ENCODE data around the gene SLC16A10.
A peak's percentile ranks its signal among the peaks of the same experiment; 100 is the strongest.
"Not testable (repeated sequence)": the region's sequence is repeated elsewhere in the genome, so short reads cannot be mapped to it uniquely, and the experiment has no call there.

SLC16A10 gene

GRCh38 chr6:111118826-111119225 lies 31.5 kb downstream of the SLC16A10 start:
- no peak for DNase-seq (ENCODE audit: low read depth)
- no peak for TF ChIP-seq CTCF (IDR thresholded peaks at IDR 0.05; ENCODE audit: insufficient read depth, low read depth, low read length, missing control alignments)
- no peak overlapping the region for H3K4me3 ChIP-seq (ENCODE audit: low read length)

DNA sequence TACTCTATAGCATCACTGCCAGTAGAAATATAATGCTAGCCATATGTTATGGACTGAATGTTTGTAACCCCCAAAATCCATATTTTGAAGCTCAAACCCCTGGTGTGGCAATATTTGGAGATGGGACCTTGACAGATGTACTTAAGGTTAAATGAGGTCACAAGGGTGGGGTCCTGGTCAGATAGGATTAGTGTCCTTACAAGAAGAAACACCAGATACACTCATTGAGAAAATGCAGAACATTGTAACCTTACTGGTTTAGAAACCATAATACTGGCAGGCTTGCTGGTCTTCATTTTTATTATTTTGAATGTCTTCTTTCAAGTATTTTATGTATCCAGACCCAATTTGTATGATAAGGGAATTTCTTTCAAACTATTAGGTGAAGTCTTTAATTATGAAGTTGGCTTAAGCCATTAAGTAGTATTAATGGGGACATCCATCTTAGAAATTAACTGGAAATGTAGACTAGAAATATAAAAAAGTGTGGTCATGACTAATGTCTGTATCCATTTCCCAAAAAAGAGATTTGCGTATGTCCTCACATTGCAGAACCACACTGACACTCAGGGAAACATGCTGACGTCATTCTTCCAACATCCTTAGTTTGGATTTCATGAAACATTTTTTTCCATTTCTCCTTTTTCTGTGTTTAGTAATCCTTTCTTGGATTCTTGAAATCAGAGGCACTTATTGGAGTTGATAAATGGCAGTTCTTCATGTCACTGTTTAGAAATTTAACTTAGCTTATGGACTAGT lies 32.4 kb downstream of the SLC16A10 start:
- no peak for DNase-seq (ENCODE audit: low read depth)
- no peak overlapping the region for H3K4me3 ChIP-seq (ENCODE audit: low read length)
- no peak for TF ChIP-seq CTCF (IDR thresholded peaks at IDR 0.05; ENCODE audit: insufficient read depth, low read depth, low read length, missing control alignments)

- TF ChIP-seq CTCF (IDR thresholded peaks at IDR 0.05; ENCODE audit: insufficient read depth, low read depth, low read length, missing control alignments) = no peak
- no peak for DNase-seq (ENCODE audit: low read depth)
- H3K4me3 ChIP-seq (ENCODE audit: low read length) = no peak overlapping the region
Measured at GRCh38 chr6:111121789-111122350, 34.6 kb downstream of the SLC16A10 start.

- no peak overlapping the region for H3K4me3 ChIP-seq (ENCODE audit: low read length)
- no peak for DNase-seq (ENCODE audit: low read depth)
- TF ChIP-seq CTCF (IDR thresholded peaks at IDR 0.05; ENCODE audit: insufficient read depth, low read depth, low read length, missing control alignments) = no peak
Measured at GRCh38 chr6:111122458-111123286, 35.4 kb downstream of the SLC16A10 start.

DNA sequence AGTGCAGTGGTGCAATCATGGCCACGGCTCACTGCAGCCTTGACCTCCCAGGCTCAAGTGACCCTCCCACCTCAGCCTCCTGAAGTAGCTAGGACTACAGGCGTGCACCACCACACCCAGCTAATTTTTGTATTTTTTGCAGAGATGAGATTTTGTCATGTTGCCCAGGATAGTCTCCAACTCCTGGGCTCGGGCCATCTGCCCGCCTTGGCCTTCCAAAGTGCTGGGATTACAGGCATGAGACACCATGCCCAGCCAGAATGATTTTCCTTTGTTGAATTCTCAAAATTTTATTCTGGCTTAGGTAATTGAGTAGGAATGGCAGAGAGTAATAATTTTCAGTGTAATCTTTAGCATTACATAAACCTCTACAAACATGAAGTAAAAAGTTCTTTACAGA lies 37.1 kb downstream of the SLC16A10 start:
- H3K4me3 ChIP-seq (ENCODE audit: low read length) = no peak overlapping the region
- DNase-seq (ENCODE audit: low read depth) = no peak
- TF ChIP-seq CTCF (IDR thresholded peaks at IDR 0.05; ENCODE audit: insufficient read depth, low read depth, low read length, missing control alignments) = no peak

GRCh38 chr6:111129013-111129412 lies 41.7 kb downstream of the SLC16A10 start:
- H3K4me3 ChIP-seq (ENCODE audit: low read length) = no peak overlapping the region
- no peak for TF ChIP-seq CTCF (IDR thresholded peaks at IDR 0.05; ENCODE audit: insufficient read depth, low read depth, low read length, missing control alignments)
- no peak for DNase-seq (ENCODE audit: low read depth)

GRCh38 chr6:111131018-111131417 lies 43.7 kb downstream of the SLC16A10 start:
- not testable (repeated sequence) for H3K4me3 ChIP-seq (ENCODE audit: low read length); DNase-seq (ENCODE audit: low read depth)

- not testable (repeated sequence) for H3K4me3 ChIP-seq (ENCODE audit: low read length)
- DNase-seq (ENCODE audit: low read depth) = peak; percentile 52
Measured at GRCh38 chr6:111132669-111133068, 45.4 kb downstream of the SLC16A10 start.

DNA sequence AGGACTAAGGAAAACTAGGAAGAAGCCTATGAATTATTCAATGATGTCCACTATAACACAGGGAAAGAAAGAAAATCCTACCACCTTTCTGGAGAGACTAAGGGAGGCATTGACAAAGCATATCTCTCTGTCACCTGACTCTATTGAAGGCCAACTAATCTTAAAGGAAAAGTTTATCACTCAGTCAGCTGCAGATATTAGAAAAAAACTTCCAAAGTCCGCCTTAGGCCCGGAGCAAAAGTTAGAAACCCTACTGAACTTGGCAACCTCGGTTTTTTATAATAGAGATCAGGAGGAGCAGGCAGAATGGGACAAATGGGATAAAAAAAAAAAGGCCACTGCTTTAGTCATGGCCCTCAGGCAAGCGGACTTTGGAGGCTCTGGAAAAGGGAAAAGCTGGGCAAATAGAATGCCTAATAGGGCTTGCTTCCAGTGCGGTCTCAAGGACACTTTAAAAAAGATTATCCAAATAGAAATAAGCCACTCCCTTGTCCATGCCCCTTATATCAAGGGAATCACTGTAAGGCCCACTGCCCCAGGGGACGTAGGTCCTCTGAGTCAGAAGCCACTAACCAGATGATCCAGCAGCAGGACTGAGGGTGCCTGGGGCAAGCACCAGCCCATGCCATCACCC lies 47.0 kb downstream of the SLC16A10 start:
- not testable (repeated sequence) for H3K4me3 ChIP-seq (ENCODE audit: low read length); DNase-seq (ENCODE audit: low read depth)

DNA sequence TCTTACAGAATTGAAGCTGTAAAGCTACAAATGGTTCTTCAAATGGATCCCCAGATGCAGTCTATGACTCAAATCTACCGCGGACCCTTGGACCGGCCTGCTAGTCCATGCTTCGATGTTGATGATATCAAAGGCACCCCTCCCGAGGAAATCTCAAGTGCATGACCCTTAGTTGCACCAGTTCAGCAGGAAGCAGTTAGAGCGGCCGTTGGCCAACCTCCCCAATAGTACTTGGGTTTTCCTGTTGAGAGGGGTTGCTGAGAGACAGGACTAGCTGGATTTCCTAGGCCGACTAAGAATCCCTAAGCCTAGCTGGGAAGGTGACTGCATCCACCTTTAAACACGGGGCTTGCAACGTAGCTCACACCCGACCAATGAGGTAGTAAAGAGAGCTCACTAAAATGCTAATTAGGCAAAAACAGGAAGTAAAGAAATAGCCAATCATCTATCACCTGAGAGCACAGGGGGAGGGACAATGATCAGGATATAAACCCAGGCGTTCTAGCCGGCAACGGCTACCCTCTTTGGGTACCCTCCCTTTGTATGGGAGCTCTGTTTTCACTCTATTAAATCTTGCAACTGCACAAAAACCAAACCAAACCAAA lies 50.3 kb downstream of the SLC16A10 start:
- DNase-seq (ENCODE audit: low read depth); H3K4me3 ChIP-seq (ENCODE audit: low read length): not testable (repeated sequence)
